ENCODE measurements around the gene RCBTB1. TPM values are rescaled to one million over a fixed set of nuclear protein-coding genes. Genes with fewer than 3 reads are reported as not detected.
A peak's percentile ranks its signal among the peaks of the same experiment; 100 is the strongest.
"Not testable (repeated sequence)": the region's sequence is repeated elsewhere in the genome, so short reads cannot be mapped to it uniquely, and the experiment has no call there.

Gene RCBTB1
- total RNA-seq, 2 experiments from 2014 or later, result 18.6 to 19.3 TPM

- ChIA-PET CTCF (interaction anchor here (2.1 kb wide), 1 partner anchor 110 kb away, joined by 7 read pairs; no protein-coding TSS in a partner anchor), POLR2A (interaction anchor here (0.6 to 4.0 kb wide), 4 partner anchors 10 to 53 kb away, joined by 3 to 93 read pairs (median 6); partner anchors contain the start of genes CAB39L and SETDB2)
- DNase-seq (no peak), ATAC-seq (no peak)
- Mint-ChIP-seq H3K4me1 (ENCODE audit: low read depth) (peaks cover 55% of the 10 kb centered on the region), H3K9me3 (ENCODE audit: insufficient read depth) (no peaks in the 10 kb centered on the region), H3K27me3 (ENCODE audit: low read depth) (no peaks in the 10 kb centered on the region), H3K27ac (peak overlapping the region; percentile 97), H3K36me3 (ENCODE audit: low read depth) (peaks cover 55% of the 10 kb centered on the region), H3K4me3 (peak overlapping the region; percentile 83)
Measured at GRCh38 chr13:49497272-49497671, 88.1 kb downstream of the RCBTB1 start.

- peak; percentile 64 for DNase-seq
- ATAC-seq, result peak; percentile 4
- not testable (repeated sequence) for H3K9me3 Mint-ChIP-seq (ENCODE audit: insufficient read depth); H3K27me3 Mint-ChIP-seq (ENCODE audit: low read depth)
- H3K4me3 Mint-ChIP-seq, result peak overlapping the region; percentile 83
- H3K27ac Mint-ChIP-seq, result peak overlapping the region; percentile 97
- ChIA-PET POLR2A (interaction anchor here (0.6 to 4.0 kb wide), 10 partner anchors 10 to 296 kb away, joined by 3 to 93 read pairs (median 5); partner anchors contain the start of genes CAB39L, KPNA3, RCBTB1 and SETDB2), CTCF (interaction anchor here (2.1 kb wide), 1 partner anchor 110 kb away, joined by 7 read pairs; no protein-coding TSS in a partner anchor)
- peaks cover 55% of the 10 kb centered on the region for H3K4me1 Mint-ChIP-seq (ENCODE audit: low read depth)
- H3K36me3 Mint-ChIP-seq (ENCODE audit: low read depth), result peaks cover 56% of the 10 kb centered on the region
Measured at GRCh38 chr13:49496837-49497236, 88.5 kb downstream of the RCBTB1 start.

GRCh38 chr13:49495783-49496762, 89.3 kb downstream of the RCBTB1 start, which contains the start of gene PHF11:
TSS of gene PHF11 (plus strand) at chr13:49495953. CDS start at chr13:49496002, 49 bp downstream.
- Mint-ChIP-seq H3K4me3 (peak within 1 kb of the TSS; percentile 98), H3K36me3 (ENCODE audit: low read depth) (peaks cover 59% of the 10 kb centered on the region), H3K4me1 (ENCODE audit: low read depth) (peaks cover 55% of the 10 kb centered on the region), H3K27me3 (ENCODE audit: low read depth) (no peaks in the 10 kb centered on the region), H3K27ac (peak within 1 kb of the TSS; percentile 99), H3K9me3 (ENCODE audit: insufficient read depth) (no peaks in the 10 kb centered on the region)
- DNase-seq (peak; percentile 90), ATAC-seq (peak; percentile 87)
- ChIA-PET POLR2A (interaction anchor here (0.6 to 4.0 kb wide), 20 partner anchors 9 to 297 kb away, joined by 3 to 93 read pairs (median 4); partner anchors contain the start of genes CAB39L, CDADC1, KPNA3 and RCBTB1), CTCF (interaction anchor here (2.1 kb wide), 1 partner anchor 111 kb away, joined by 7 read pairs; no protein-coding TSS in a partner anchor)

DNA sequence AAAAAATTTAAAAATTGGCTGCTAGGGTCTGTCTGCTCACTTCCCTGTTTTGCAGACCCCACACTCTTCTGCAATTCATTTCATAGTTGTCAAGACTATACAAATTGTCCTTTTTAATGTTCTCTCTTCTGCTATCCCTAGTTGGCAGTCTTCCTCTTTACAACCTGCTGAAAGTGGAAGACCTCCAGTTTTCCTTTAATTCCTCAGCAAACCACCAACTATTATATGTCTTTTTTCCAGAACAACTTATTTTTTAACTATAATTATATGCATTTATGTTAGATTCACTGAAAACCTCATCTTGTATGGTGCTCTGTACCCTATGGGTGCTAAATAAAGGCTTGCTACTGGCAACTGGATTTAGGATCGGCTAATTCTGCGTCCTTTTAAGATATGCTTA, 90.7 kb downstream of the RCBTB1 start:
- Mint-ChIP-seq H3K4me3 (peak overlapping the region; percentile 98), H3K4me1 (ENCODE audit: low read depth) (peaks cover 45% of the 10 kb centered on the region), H3K36me3 (ENCODE audit: low read depth) (peaks cover 52% of the 10 kb centered on the region), H3K27ac (peak overlapping the region; percentile 99), H3K9me3 (ENCODE audit: insufficient read depth) (no peaks in the 10 kb centered on the region), H3K27me3 (ENCODE audit: low read depth) (no peaks in the 10 kb centered on the region)
- ChIA-PET CTCF (interaction anchor here (1.9 kb wide), 1 partner anchor 10 kb away, joined by 6 read pairs; no protein-coding TSS in a partner anchor), POLR2A (interaction anchor here (1.2 to 4.0 kb wide), 2 partner anchors 45 to 50 kb away, joined by 3 to 93 read pairs; partner anchors contain the start of genes CAB39L and SETDB2)
- ATAC-seq (no peak), DNase-seq (no peak)

- Mint-ChIP-seq H3K4me1 (ENCODE audit: low read depth) (peaks cover 8% of the 10 kb centered on the region), H3K9me3 (ENCODE audit: insufficient read depth) (no peaks in the 10 kb centered on the region), H3K27ac (no peak overlapping the region), H3K4me3 (no peak overlapping the region), H3K27me3 (ENCODE audit: low read depth) (no peaks in the 10 kb centered on the region), H3K36me3 (ENCODE audit: low read depth) (peaks cover 34% of the 10 kb centered on the region)
- ChIA-PET POLR2A (no interaction called here), CTCF (no interaction called here)
- DNase-seq, result no peak
- no peak for ATAC-seq
Measured at GRCh38 chr13:49488563-49488962, 96.8 kb downstream of the RCBTB1 start.

Other genes with a start within 250 kb of the RCBTB1 start
- 1 to 10 TPM; 2.3 to 2.6 TPM for gene CAB39L, start 141.5 kb downstream of the RCBTB1 start, total RNA-seq
- gene SETDB2, start 141.3 kb downstream of the RCBTB1 start, total RNA-seq, result 10 to 100 TPM; 13.5 to 15.1 TPM
- gene PHF11, start 89.6 kb downstream of the RCBTB1 start, total RNA-seq, result 10 to 100 TPM; 93.4 to 94.8 TPM
- 1 to 10 TPM; 1.9 TPM for gene ARL11, start 42.9 kb upstream of the RCBTB1 start, total RNA-seq
- 10 to 100 TPM; 19.8 to 25.0 TPM for gene EBPL, start 105.9 kb upstream of the RCBTB1 start, total RNA-seq
- 10 to 100 TPM; 38.7 to 41.2 TPM for gene KPNA3, start 207.1 kb upstream of the RCBTB1 start, total RNA-seq

All from activated CD8-positive, alpha-beta T cell treated with anti-CD3 and anti-CD28 coated beads, Interleukin-2, amount 10 ng/mL, durations not matched to agents 7 days and 5 days (primary cell).